Aorta (tissue), 5 donors: ENCODE results near the gene ARHGAP24. TPM values are rescaled to one million over a fixed set of nuclear protein-coding genes. Genes with fewer than 3 reads are reported as not detected.

Experiments
- ATAC-seq: fragments of 200-7000 bp; cut with Tn5 transposase; one replicate; pipeline ENCODE4 v1.9.1; 2022; ENCODE audit warnings: moderate library complexity; ENCODE audit not compliant: low FRiP score
- DNase-seq, 2 donors: peaks; one replicate each; pipeline ENCODE4 v3.0.0-alpha.2; 2020
- H3K27ac ChIP-seq, 2 donors: one replicate each; pipeline ENCODE4 v1.5.1; 2013; ENCODE audit warnings: low read length in 2 of 2, mild to moderate bottlenecking in 2 of 2, moderate library complexity in 2 of 2, control low read depth in 1 of 2, inconsistent platforms in 1 of 2, low read depth in 1 of 2
- H3K27me3 ChIP-seq, 2 donors: one replicate each; pipeline ENCODE4 v1.6.1; 2013; ENCODE audit warnings: control low read depth in 1 of 2, low read length in 1 of 2, mild to moderate bottlenecking in 1 of 2, moderate library complexity in 1 of 2; ENCODE audit not compliant: insufficient read depth in 2 of 2, control insufficient read depth in 1 of 2
- H3K36me3 ChIP-seq, 2 donors: one replicate each; pipeline ENCODE4 v1.6.1; 2013; ENCODE audit warnings: control low read depth in 1 of 2, low read length in 1 of 2, mild to moderate bottlenecking in 1 of 2; ENCODE audit not compliant: insufficient read depth in 2 of 2, control insufficient read depth in 1 of 2
- H3K4me1 ChIP-seq, 2 donors: one replicate each; pipeline ENCODE4 v1.6.1; 2013; ENCODE audit warnings: low read length in 2 of 2, control low read depth in 1 of 2, mild to moderate bottlenecking in 1 of 2, moderate library complexity in 1 of 2; ENCODE audit not compliant: insufficient read depth in 2 of 2, control insufficient read depth in 1 of 2
- H3K4me3 ChIP-seq, 2 donors: one replicate each; pipeline ENCODE4 v1.5.1; 2013; ENCODE audit warnings: low read length in 2 of 2, control low read depth in 1 of 2, mild to moderate bottlenecking in 1 of 2
- H3K9me3 ChIP-seq: one replicate; pipeline ENCODE4 v1.6.1; 2013; ENCODE audit warnings: mild to moderate bottlenecking, low read length; ENCODE audit not compliant: control insufficient read depth
- whole genome bisulfite sequencing, 2 donors: extraction: QIAGEN DNeasy Blood & Tissue Kit; methylation state at CpG; one replicate each; pipeline ENCODE4 v1.1.7; 2013; 5-methylcytosine and 5-hydroxymethylcytosine counted together
- intact Hi-C, 2 donors: fragments of 100-400 bp; cut with DNase I; formaldehyde crosslinking; loops; one replicate each; pipeline versions ENCODE4 v1.14.2 to v1.15.0; 2022
- polyA plus RNA-seq, 2 donors: library from polyadenylated mRNA; stranded (reverse); fragments of 200-250 nt; gene quantifications; one replicate each; pipeline ENCODE4 v1.2.3, GENCODE V29; 2013
- total RNA-seq, 2 donors: library from RNA; stranded (reverse); fragmentation: NEBNext Ultra II Directional; extraction: Animal tissue kit (Norgen Biotek cat#: 25700); gene quantifications; one replicate each; pipeline ENCODE4 v1.2.1, GENCODE V29; 2021
- donor health status: healthy with polysubstance abuse.
- donor health status: Bipolar disorder and iron deficiency.
- donor health status: DM: no; HTN: no; CAD: no.
- donor health status: DM: no; HTN: no; CAD: no.
- donor health status: DM: yes; HTN: yes; CAD: no.

ARHGAP24 gene
- total and polyA plus RNA-seq, 4 donors = 13.4 to 35.2 (median 34.0) TPM

- Histone ChIP-seq H3K27ac (no peak overlapping the region), H3K4me1 (peaks cover 0 to 17% of the 10 kb centered on the region in 2 donors), H3K36me3 (no peaks in the 10 kb centered on the region), H3K27me3 (no peaks in the 10 kb centered on the region), H3K9me3 (no peaks in the 10 kb centered on the region), H3K4me3 (no peak overlapping the region)
- intact Hi-C loops = no loop called here
- DNase-seq = no peak
- WGBS, 2 donors = 73 to 76% methylated on average over 1 of the region's 1 CpG
- ATAC-seq = no peak
Measured at GRCh38 chr4:85783900-85784299, 308.9 kb downstream of the ARHGAP24 start.

GRCh38 chr4:85784348-85784747 lies 309.4 kb downstream of the ARHGAP24 start:
- intact Hi-C loops = no loop called here
- DNase-seq (no peak), ATAC-seq (no peak)
- H3K27ac ChIP-seq = no peak overlapping the region
- H3K4me3 ChIP-seq = no peak overlapping the region
- H3K4me1 ChIP-seq = peaks cover 0 to 17% of the 10 kb centered on the region in 2 donors
- 88 to 95% methylated on average over 3 of the region's 3 CpGs for WGBS, 2 donors
- no peaks in the 10 kb centered on the region for H3K27me3 ChIP-seq
- no peaks in the 10 kb centered on the region for H3K9me3 ChIP-seq
- no peaks in the 10 kb centered on the region for H3K36me3 ChIP-seq

- WGBS, 2 donors = 97 to 100% methylated on average over 1 of the region's 1 CpG
Measured at GRCh38 chr4:85784947-85785346, 310.0 kb downstream of the ARHGAP24 start.

DNA sequence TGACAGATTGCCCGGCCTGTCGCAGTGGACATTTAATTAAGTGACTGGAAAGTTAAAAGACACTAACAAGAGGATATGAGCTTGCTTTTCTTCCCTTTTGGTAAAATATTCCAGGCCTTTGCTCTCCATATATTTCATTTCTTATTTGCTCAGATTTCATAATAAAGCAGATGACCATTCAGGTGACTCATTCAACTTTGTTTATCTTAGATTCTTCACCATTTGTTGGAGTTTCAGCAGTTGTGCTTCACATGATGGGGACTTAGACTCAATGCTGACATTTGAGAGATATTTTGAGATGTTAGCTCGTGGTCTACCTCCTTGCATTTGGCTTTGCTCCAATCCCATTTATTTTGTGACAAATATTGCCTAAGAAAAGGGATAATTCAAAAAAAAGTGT lies 312.2 kb downstream of the ARHGAP24 start:
- intact Hi-C loops = no loop called here
- H3K36me3 ChIP-seq = no peaks in the 10 kb centered on the region
- ATAC-seq (no peak), DNase-seq (no peak)
- H3K9me3 ChIP-seq = no peaks in the 10 kb centered on the region
- peaks cover 0 to 17% of the 10 kb centered on the region in 2 donors for H3K4me1 ChIP-seq
- 76% methylated on average over 3 of the region's 3 CpGs for WGBS, 2 donors
- no peak overlapping the region for H3K4me3 ChIP-seq
- H3K27ac ChIP-seq = no peak overlapping the region
- H3K27me3 ChIP-seq = no peaks in the 10 kb centered on the region

More at GRCh38 chr4:85784947-85785346, 310.0 kb downstream of the ARHGAP24 start:
- intact Hi-C loops = no loop called here
- Histone ChIP-seq H3K4me3 (no peak overlapping the region), H3K27ac (no peak overlapping the region), H3K27me3 (no peaks in the 10 kb centered on the region), H3K4me1 (peaks cover 0 to 17% of the 10 kb centered on the region in 2 donors), H3K9me3 (no peaks in the 10 kb centered on the region), H3K36me3 (no peaks in the 10 kb centered on the region)
- DNase-seq (no peak), ATAC-seq (no peak)

- ATAC-seq = no peak
- Histone ChIP-seq H3K36me3 (no peaks in the 10 kb centered on the region), H3K27ac (no peak overlapping the region), H3K4me3 (no peak overlapping the region), H3K27me3 (no peaks in the 10 kb centered on the region), H3K4me1 (peaks cover 0 to 14% of the 10 kb centered on the region in 2 donors), H3K9me3 (no peaks in the 10 kb centered on the region)
- intact Hi-C loops = no loop called here
- WGBS, 2 donors = 25 to 34% methylated on average over 2 of the region's 2 CpGs
- DNase-seq = no peak
Measured at GRCh38 chr4:85788604-85789003, 313.7 kb downstream of the ARHGAP24 start.

- WGBS, 2 donors = 92 to 99% methylated on average over 3 of the region's 3 CpGs
- no peaks in the 10 kb centered on the region for H3K9me3 ChIP-seq
- no peaks in the 10 kb centered on the region for H3K27me3 ChIP-seq
- intact Hi-C loops = no loop called here
- no peak overlapping the region for H3K27ac ChIP-seq
- no peaks in the 10 kb centered on the region for H3K36me3 ChIP-seq
- peaks cover 0 to 10% of the 10 kb centered on the region in 2 donors for H3K4me1 ChIP-seq
- DNase-seq (no peak), ATAC-seq (no peak)
- no peak overlapping the region for H3K4me3 ChIP-seq
Measured at GRCh38 chr4:85789241-85789640, 314.3 kb downstream of the ARHGAP24 start.

DNA sequence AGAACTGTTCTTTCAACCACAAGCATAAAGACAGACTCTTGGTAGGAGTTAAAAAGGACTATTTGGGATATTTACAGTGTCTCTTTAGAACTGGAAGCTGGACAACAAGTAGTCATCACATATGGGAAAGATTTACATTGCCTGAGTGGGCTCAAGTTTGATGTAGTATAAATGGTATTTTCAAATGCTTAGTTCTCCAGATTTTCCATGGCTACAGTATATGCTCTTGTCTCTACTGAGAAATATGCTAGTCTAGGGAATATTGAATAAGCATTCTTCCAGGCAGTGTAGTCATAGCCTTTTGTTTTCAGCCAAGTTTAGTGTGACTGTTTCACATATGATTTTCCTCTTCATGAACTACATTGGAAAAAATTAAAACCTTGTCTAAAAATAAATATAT lies 315.6 kb downstream of the ARHGAP24 start:
- Histone ChIP-seq H3K4me1 (peaks cover 1 to 10% of the 10 kb centered on the region in 2 donors), H3K27me3 (no peaks in the 10 kb centered on the region), H3K36me3 (no peaks in the 10 kb centered on the region), H3K4me3 (no peak overlapping the region), H3K9me3 (no peaks in the 10 kb centered on the region), H3K27ac (no peak overlapping the region)
- peak; percentile 54 for ATAC-seq
- intact Hi-C loops = no loop called here
- no peak for DNase-seq

- ATAC-seq = no peak
- no peak overlapping the region for H3K27ac ChIP-seq
- no peaks in the 10 kb centered on the region for H3K9me3 ChIP-seq
- no peaks in the 10 kb centered on the region for H3K27me3 ChIP-seq
- peaks cover 1 to 3% of the 10 kb centered on the region in 2 donors for H3K4me1 ChIP-seq
- no peaks in the 10 kb centered on the region for H3K36me3 ChIP-seq
- no peak for DNase-seq
- H3K4me3 ChIP-seq = no peak overlapping the region
- intact Hi-C loops = no loop called here
Measured at GRCh38 chr4:85792376-85793232, 317.7 kb downstream of the ARHGAP24 start.

DNA sequence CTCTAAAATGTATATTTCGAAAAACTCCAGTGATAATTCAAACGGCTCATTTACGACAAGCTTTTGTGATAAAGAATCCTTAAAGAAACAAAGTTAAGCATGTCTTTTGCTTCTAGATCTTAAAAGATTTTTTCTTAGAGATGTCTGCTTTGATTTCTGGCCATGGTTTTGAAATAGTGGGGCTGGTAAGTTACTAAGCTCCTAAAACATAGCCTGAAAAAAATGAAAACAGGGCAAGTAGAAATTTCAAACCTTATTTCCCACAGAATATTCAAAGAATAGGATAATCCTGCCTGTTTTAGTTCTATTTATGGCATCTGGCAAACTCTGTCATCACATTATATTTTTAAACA lies 318.3 kb downstream of the ARHGAP24 start:
- DNase-seq = no peak
- no peak overlapping the region for H3K4me3 ChIP-seq
- ATAC-seq = no peak
- no peaks in the 10 kb centered on the region for H3K27me3 ChIP-seq
- H3K36me3 ChIP-seq = no peaks in the 10 kb centered on the region
- WGBS, 2 donors = 1 to 13% methylated on average over 3 of the region's 3 CpGs
- H3K4me1 ChIP-seq = peaks cover 0 to 1% of the 10 kb centered on the region in 2 donors
- intact Hi-C loops = no loop called here
- H3K9me3 ChIP-seq = no peaks in the 10 kb centered on the region
- H3K27ac ChIP-seq = no peak overlapping the region
